ENCODE data around the gene MOB3A.

- TF ChIP-seq CTCF (IDR thresholded peaks at IDR 0.05): no peak
- TF ChIP-seq EZH2 (IDR thresholded peaks at IDR 0.05): no peak
These were observed 47.0 kb downstream of the MOB3A start for GRCh38 chr19:2048959-2049740.

All from neural progenitor cell (in vitro differentiated cells).